HG03565 (cell line): ENCODE data around the gene EMX2.
"Not testable (repeated sequence)": the region's sequence is repeated elsewhere in the genome, so short reads cannot be mapped to it uniquely, and the experiment has no call there.

Experiments used
- ATAC-seq: cut with Tn5 transposase; IDR thresholded peaks from one replicate; pipeline ENCODE4 v1.9.1; 2021; ENCODE audit warnings: mild to moderate bottlenecking, moderate library complexity; ENCODE audit not compliant: unreplicated experiment

The EMX2 gene

DNA sequence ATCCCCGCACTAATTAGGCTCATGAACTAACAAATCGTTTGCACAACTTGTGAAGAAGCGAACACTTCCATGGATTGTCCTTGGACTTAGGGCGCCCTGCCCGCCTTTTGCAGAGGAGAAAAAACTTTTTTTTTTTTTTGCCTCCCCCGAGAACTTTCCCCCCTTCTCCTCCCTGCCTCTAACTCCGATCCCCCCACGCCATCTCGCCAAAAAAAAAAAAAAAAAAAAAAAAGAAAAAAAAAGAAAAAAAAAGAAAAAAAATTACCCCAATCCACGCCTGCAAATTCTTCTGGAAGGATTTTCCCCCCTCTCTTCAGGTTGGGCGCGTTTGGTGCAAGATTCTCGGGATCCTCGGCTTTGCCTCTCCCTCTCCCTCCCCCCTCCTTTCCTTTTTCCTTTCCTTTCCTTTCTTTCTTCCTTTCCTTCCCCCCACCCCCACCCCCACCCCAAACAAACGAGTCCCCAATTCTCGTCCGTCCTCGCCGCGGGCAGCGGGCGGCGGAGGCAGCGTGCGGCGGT is at the start of gene EMX2:
Gene EMX2, plus strand, starts transcription at position 41 of the 519 bp plus-strand sequence. CDS start 522 bp downstream, outside the sequence.
- ATAC-seq, result no peak

DNA sequence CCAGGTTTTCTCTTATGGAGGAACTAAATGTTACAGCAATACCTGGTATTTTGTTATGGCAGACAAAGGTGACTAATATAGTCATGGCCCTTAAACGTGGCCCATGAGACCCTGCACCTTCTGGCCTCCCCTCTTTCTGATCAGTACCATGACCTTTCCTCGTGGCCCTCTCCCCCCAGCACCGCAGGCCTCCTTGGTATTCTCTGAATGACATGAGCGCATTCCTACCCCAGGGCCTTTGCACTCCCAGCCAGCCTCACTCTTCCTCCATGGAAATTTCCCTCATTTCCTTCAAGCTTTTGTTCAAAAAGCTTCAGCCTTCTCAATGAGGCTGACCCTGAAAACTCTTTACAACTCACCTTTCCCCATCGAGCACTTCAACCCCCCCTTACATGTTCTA is 46.5 kb upstream of the EMX2 start:
- no peak for ATAC-seq

DNA sequence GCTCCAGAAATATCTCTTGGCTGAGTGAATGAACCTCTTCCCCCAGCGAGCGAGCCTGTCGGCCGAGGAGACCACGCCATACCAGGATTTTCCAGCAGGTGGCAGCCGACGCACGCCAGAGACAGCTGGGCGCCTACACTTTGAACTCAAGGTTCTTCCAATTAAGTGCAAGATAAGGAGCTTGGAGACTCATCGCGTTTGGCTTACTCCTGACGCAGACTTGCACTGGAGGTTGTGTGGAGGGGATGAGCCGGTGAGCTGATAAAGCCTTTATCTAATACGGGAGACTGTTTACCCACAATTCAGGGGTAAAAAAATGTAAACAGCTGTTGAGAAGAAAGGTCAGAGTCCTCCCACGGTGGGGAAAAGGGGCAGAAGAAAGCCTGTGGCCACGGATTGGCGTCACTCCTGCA is 45.9 kb upstream of the EMX2 start:
- ATAC-seq, result peak; percentile 75

DNA sequence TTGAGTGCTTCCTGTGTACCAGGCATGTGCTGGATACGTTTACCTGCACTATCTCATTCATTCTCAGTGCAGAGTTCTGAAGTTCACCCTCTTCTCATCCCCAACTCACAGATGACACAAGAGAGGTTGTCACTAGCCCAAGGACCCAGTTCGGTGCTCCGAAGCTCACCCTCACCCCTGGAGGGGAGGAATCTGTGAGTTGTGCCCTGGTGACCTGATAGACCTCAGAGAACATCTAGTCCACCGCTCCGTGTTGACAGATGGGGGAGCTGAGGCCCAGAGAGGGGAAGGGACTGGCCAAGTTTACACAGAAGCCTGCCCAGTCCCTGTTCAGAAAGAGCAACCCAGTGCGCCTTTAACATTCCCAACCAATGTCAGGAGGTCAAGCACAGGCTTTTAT is 44.8 kb upstream of the EMX2 start:
- ATAC-seq, result no peak

DNA sequence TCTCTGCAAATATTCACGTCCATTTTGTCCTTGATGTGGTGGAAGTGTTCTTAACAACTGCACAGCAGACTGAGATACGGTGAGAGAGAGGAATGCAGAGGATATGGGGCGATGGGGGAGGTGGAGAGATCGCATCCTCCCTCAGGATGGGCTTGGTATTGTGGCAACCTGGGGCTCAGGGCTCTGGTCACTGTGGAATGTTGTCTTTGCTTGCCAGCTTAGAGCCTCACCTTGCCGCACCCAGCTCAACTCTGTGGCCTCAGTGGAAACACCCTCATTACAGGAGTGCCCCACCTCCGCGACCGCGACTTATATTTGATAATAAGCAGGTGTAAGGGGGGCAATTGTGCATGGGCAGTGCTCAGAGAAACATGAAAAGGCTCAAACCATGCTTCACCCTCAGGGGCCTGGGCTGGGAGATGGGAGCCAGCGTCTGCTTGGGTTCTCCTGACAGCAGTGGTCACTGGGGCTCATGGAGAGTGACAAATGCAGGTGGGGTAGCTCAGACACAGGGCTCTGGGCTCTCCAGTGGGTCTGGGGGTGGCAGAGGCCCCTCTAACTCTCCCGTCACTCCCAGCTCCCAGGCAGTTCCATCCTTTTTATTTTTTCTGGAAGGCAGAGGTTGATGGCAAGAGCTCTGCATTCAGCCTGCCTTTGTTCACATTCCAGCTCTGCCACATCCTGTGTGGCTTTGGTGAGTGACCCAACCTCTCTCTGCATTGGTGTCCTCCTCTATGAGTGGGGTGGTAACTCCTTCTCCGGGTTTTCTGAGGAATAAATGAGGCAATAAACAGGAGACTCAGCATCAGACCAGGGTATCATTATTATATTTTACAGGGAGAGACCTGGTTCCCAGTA is 43.1 kb upstream of the EMX2 start:
- ATAC-seq, result no peak

DNA sequence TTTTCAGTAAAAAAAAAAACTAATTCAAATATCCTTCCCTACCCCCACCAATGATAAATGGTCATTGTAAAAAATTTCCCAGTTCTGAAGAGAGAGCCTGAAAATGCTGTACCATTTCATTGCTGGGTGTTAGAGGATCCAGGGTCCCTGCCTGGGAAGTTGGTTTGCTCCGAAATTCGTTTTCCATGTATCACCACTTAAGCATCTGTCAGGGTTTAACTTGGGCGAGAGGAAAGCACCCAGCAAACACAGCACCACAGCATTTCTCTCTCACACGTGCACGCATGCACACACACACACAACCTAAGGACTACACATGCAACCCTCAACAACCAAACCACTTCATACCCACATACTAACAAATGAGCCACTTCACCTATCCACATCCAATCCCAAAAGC is 42.1 kb upstream of the EMX2 start:
- no peak for ATAC-seq

DNA sequence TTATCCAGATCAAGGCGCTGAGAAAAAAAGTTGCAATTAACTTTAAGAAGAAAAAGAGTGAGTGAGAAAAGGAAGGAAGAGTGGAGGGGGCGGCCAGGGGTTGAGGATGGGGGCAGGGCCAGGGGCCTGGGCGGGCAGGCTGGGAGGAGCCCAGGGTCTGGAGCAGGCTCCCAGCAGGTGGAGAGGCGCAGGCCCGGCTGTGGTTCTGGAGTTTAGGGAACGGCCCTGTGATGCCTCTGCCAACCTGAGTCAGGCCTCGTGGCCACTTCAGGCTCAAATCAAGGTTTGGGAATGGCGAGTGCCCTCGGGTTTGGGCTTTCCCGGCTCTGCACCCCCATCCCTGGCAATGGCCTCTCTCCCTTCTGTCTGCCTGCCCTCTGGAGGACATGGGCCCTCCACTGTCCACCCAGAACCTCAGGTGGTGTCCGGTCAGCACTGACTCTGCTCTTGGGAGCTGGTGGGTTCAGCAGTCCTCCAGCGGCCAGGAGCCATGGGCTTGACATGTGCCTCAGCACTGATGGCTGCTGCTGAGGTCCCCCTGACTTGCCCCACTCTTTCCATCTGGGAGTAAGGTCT is 41.0 kb upstream of the EMX2 start:
- no peak for ATAC-seq

DNA sequence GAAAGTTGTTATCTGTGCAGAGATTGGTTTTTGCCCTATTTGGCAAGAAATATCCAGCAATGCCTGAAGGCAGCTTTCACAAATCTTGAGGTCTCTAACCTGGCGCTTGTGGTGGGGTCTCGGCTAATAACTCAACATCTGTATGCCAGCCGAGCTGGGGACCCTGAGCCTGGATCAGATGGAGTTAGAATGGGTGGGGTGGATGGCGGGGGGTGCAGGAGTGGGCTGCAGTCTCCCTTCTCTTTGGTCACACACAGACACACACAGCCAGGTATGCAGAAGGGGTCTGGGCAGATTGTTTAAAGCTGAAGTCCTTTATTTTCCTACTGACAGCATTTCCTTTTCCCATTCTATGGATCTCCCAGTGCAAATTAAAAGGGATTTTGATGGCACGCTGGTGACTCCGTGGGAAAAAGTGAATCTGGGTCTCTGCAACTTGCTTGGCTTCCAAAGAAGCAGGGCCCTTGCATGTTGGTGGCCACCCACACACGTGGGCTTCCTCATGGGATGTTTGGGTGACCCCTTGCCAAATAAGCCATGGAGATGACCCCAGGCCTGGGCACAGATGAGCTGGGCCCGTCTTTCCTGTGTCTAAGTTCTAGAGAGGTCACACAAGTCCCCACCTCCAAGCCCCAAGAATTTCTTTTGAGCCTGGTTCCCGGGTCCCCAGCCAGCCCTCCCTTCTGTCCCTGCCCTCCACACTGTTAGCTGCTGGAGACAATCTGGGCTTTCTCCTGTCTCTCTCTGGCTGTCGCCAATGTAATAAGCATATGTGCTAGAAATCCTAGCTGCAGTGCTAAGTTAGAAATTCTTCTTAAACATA is 39.9 kb upstream of the EMX2 start:
- no peak for ATAC-seq

DNA sequence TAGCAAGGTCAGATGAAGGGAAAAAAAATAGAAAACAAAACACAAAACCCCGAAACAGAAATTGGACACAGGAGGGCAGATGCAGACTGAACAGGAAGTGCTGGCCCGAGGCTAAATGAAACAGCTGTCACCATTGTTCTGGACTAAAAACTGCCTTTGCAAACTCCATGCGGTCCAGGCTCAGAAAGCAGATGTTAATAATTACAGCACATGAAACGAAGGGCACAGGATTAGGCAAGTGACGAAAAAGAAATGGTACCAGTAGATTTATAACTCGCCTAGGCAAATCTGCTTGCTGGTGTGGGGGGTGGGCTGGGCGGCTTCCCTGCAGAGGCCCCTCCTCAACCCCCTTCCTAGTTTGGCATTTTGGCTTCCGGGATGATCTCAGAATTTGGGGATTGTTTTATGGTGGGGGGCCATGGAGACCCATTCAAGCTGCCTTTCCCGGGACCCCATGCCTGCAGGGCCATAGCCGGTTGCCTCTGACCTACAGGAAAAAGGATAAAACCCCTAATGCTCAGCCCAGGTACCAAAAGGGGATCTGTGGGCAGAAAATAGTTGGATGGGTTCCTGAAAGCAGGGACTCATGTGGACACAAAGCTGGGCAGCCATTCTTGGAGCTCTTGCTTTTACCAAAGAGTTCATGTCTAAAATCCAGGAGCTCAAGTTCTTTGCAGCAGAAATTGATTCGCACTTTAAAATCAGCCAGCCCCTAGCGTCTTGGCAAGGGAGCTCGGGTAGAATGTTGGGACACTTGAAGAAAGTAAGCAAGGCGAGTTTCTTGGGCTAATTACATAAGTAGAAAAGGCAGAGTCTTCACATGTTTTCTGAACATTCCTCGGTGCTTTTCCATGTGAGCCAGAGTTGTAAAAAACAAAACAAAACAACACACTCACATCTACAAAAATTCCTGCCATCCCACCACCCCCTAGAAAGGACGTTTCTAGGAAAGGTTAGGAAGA is 39.0 kb upstream of the EMX2 start:
- ATAC-seq, result no peak

DNA sequence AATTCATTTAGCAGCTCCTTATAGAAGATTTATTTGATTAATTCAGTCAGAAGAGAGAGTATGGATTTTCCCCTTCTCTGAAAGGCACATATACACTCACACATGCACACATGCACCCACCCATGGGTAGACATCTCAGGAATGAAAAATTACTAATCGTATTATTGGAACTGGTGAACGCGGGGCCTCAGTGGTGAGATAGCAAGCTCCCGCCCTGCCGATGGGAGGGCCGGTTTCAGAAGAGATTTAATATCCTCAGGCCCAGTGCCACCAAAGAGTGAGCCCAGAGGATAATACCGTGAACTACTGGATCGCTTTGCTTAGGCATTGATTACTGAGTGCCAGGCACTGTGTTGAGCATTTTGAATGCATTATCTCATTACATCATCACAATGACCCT is 38.0 kb upstream of the EMX2 start:
- no peak for ATAC-seq

DNA sequence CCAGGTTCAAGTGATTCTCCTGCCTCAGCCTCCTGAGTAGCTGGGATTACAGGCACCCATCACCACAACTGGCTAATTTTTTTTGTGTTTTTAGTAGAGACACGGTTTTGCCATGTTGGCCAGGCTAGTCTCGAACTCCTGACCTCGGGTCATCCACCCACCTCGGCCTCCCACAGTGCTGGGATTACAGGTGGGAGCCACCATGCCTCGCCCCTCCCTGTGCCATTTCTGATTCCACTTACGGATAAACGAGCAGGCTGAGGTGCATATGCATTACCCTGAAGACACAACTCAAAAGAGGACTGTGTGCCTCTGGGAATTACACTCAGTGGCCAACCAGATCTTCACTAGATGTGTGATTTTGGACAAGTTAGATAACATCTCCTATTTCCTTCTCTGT is 35.5 kb upstream of the EMX2 start:
- not testable (repeated sequence) for ATAC-seq

DNA sequence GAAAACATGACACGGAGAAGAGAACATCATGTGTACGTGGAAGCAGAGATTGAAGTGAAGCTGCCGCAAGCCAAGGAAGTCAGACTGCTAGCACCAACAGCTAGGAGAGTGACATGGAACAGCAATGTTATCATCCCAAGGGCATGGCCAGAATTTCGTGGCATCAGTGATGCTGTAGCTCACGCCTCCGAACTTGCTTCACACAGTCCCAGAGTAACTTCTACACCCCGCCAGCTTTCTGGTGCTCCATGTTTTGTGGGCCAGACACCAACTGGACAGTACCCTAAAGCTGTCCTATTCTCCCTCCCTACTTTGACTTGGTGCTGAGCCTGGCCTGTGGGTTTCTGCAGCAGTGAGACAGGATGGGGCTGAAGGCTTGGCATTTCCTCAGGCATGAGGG is 33.0 kb upstream of the EMX2 start:
- ATAC-seq, result no peak

DNA sequence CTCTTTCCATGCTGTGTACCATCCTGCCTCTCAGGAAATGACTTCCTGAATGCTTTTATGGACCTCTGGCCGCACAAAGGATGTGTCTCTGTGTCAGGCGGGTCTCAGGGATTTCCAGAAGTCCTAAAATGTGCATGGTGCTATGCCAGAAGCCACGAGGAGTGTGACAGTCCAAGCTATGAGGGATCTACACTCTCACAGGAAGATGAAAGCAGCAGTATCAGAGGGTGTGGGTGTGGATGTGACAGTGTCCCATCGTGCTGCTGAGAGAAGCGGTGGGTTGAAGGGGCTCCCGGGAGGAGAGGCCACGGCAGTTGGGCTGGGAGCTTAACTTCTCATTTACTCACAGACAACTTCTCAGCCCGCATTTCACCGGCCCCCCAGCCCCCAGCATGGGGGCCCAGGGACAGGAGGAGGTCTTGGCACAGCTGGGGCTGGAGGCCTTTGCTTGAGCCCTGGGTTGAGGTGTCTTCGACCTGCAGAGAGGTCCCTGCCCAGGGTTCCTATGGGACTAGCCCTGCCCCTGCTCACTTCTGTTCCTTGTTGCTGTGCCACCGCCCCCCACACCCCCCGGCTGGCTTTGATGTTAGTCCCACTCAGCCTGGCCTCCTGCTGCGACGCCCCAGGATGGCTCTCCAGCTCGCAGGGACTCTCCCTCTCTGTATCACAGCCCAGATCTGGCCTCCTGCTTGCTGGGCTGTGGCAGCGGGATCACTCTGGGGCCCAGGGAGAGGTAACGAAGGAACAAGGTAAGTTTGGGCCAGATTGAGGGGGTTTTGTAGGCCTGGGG is 30.8 kb upstream of the EMX2 start:
- ATAC-seq, result no peak

DNA sequence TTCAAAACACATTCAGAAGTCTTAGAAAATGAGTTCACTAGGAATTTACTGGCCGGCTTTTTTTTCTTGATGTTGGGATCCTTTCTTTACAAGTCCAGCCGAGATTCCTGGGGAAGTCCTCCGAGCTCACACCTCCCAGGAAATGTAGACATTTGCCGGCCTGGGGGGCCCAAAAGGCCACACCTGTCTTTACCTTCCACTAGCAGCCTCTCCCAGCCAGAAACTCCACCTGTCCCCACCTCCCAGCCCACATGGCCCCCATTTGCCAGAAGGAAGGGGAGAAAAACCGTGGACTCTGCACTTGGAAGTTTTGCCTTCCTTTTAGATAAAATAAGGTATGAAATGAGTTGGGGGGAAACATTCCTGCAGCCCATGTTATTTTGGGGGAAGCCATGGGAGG is 27.6 kb upstream of the EMX2 start:
- ATAC-seq, result no peak

DNA sequence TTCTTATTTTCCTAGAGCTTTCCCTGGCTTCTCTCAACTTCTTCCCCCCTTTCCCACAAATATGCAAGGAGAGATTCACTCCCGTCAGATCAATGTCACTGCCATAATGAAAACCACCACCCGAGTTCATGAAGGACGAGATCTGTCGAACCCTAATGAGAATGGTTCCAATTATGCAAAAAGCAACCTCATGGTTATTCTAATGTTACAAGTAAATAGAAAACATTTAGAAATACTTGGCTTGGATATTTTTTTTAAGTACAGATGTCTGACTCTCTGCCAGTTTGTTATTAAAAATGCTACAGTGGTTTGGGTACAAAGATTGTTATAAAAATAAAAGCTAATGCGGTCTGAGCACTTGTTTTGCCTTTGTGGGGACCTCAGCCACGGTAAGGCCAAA is 25.9 kb upstream of the EMX2 start:
- ATAC-seq, result no peak

DNA sequence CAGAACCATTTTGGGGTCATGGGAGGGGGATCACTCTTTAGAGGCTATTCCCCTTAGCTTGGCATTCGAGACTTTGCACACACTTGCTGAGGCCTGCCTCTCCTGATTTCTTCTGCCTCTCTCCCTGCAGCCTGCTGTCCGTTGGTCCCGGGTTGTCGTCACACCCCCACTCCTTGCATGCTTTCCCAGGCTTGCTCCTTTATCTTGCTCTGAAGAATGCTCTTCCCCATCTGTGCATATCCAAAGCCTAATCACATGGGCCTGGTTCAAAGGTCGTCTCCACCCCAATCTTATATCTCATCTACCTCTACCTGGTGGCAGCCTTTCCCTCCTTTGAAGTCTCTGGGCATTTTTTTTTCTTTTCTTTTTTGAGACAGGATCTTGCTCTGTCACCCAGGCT is 24.3 kb upstream of the EMX2 start:
- no peak for ATAC-seq

DNA sequence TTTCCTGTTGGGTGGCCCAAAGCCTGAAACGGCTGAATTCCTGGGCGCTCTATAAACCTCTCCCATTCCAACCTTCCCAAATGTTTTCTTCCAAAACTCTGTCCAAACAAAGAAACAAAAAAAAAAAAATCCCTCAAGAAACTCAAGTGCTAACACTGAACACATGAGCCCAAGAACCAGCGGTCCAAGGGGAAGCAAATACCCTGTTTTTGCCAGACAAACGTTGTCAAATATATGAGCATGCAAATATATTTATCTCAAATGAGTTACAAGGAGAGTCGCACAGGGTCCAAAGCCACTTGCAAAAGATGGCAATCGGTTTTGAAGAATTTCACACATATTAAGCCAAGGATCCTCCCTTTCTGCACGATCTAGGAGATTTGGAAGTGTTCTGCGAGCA is 23.3 kb upstream of the EMX2 start:
- ATAC-seq, result no peak

DNA sequence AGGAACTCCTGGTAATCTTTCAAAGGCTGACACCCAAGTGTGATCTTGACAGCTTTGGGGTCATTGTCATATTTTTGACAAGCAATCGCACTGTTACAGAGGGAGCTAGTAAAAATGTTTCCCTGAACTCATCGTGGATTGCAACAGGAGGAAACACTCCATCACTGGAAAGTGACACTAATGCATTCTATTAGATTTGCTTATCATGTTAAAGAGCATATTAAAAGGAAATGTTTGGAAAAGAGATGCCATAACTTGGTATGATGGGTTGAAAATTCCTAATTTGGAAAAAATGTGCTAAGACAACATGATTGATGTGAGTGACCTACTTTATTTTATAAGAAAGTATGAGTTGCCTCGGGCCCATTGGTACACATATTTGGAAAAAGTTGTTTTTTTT is 22.7 kb upstream of the EMX2 start:
- ATAC-seq, result no peak

DNA sequence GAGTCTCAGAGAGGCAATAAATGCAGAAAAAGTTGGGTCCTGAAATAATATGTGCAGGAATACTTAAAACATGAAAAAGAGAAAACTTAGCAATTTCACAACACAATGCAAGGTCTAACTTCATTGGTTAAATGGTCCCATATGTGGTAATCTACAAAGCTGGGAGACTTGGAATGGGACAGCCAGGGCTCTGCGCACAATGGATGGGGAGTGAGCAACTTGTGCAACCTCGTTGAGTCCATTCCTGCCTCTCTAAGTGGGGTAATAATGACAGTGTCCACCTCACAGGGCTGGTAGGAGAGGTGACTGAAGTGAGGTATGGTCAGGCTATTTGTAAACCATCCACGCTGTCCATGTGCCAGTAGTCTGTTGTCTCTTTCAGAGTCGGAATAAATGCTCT is 11.8 kb upstream of the EMX2 start:
- no peak for ATAC-seq
